GM19463 (cell line): ENCODE data around the gene ICOS.

Experiments
- ATAC-seq: cut with Tn5 transposase; IDR thresholded peaks from one replicate; pipeline ENCODE4 v1.9.1; 2021; ENCODE audit warnings: mild to moderate bottlenecking, moderate library complexity; ENCODE audit not compliant: unreplicated experiment

Gene ICOS

GRCh38 chr2:204005940-204006721 lies 69.6 kb downstream of the ICOS start:
- ATAC-seq = no peak

- no peak for ATAC-seq
These were observed 71.8 kb downstream of the ICOS start for GRCh38 chr2:204008352-204008751.

- ATAC-seq = peak; percentile 61
These were observed 74.3 kb downstream of the ICOS start for GRCh38 chr2:204010628-204011560.
